Lower leg skin (tissue), 3 donors: ENCODE measurements around the gene GPC6.

ENCODE experiments used
- POLR2A ChIP-seq, 2 donors: fragments of 450-650 bp; IDR thresholded peaks; one replicate each; pipeline ENCODE4 v1.6.1; 2016 to 2017; ENCODE audit warnings: antibody characterized with exemption in 2 of 2, mild to moderate bottlenecking in 1 of 2, moderate library complexity in 1 of 2
- TF ChIP-seq, protein P1 (sequence below), 3 donors: fragments of 450-650 bp; IDR thresholded peaks; one replicate each; pipeline ENCODE4 v1.5.1; 2016; ENCODE audit warnings: antibody characterized with exemption in 3 of 3, mild to moderate bottlenecking in 3 of 3, moderate library complexity in 2 of 3

DNA sequence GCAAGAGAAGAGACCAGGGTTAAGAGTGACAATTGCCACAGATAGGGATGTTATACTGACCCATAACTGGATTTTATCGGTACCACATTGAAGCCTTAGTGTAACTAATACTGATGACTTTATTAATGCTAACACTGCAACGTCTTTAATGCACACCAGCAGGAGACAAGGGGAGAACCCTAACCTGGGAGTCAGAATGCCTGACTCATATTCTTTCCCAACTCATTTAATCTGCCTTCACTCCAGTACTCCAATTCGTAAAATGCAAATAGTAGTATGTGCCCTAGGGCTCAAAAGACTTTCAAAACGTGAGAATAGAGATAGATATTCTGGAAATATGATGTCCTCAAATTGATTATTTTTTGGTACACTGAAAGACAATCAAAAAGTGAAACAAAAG, 62.4 kb downstream of the GPC6 start:
- TF ChIP-seq, protein P1, sequence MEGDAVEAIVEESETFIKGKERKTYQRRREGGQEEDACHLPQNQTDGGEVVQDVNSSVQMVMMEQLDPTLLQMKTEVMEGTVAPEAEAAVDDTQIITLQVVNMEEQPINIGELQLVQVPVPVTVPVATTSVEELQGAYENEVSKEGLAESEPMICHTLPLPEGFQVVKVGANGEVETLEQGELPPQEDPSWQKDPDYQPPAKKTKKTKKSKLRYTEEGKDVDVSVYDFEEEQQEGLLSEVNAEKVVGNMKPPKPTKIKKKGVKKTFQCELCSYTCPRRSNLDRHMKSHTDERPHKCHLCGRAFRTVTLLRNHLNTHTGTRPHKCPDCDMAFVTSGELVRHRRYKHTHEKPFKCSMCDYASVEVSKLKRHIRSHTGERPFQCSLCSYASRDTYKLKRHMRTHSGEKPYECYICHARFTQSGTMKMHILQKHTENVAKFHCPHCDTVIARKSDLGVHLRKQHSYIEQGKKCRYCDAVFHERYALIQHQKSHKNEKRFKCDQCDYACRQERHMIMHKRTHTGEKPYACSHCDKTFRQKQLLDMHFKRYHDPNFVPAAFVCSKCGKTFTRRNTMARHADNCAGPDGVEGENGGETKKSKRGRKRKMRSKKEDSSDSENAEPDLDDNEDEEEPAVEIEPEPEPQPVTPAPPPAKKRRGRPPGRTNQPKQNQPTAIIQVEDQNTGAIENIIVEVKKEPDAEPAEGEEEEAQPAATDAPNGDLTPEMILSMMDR (IDR thresholded peaks at IDR 0.05) = no peak
- TF ChIP-seq POLR2A (IDR thresholded peaks at IDR 0.05) = no peak
